OCI-LY7 (cell line): ENCODE measurements around the gene AKT3. TPM values are rescaled to one million over a fixed set of nuclear protein-coding genes. Genes with fewer than 3 reads are reported as not detected.

Source experiments
- BruUV-seq: library from RNA; stranded (reverse); fragments of 400-500 nt; replicated peaks from 2 replicates; lab custom pipeline; 2021; lab: Mats Ljungman, UMichigan
- CTCF ChIA-PET: fragments of 300-600 bp; sonication (Branson Sonifier 250); formaldehyde crosslinking; loops from one replicate; lab custom pipeline; 2022; ENCODE audit warnings: antibody characterized with exemption; ENCODE audit not compliant: unreplicated experiment; lab: Charles Lee
- POLR2A ChIA-PET: fragments of 300-600 bp; sonication (Branson Sonifier 250); formaldehyde crosslinking; loops from one replicate; lab custom pipeline; 2022; ENCODE audit warnings: antibody characterized with exemption; lab: Charles Lee
- DNase-seq: peaks from one replicate; pipeline ENCODE4 v3.0.0-alpha.2; 2015; ENCODE audit warnings: low spot score
- H2AFZ ChIP-seq: fragments of 200-600 bp; sonication (generic), shearing (Covaris generic); 2 replicates; pipeline ENCODE4 v1.6.1; 2014; ENCODE audit warnings: mild to moderate bottlenecking, antibody characterized with exemption, low read length, moderate library complexity
- H3K27ac ChIP-seq: fragments of 200-600 bp; sonication (generic); 2 replicates; pipeline ENCODE4 v1.5.1; 2014; ENCODE audit warnings: mixed run types, low read depth, mild to moderate bottlenecking, moderate library complexity, low read length, inconsistent platforms; ENCODE audit not compliant: poor library complexity, severe bottlenecking
- H3K36me3 ChIP-seq: fragments of 200-600 bp; sonication (generic); 2 replicates; pipeline ENCODE4 v1.6.1; 2014; ENCODE audit warnings: mild to moderate bottlenecking, antibody characterized with exemption, low read length, moderate library complexity, mixed read lengths; ENCODE audit not compliant: insufficient read depth
- H3K4me1 ChIP-seq: fragments of 200-600 bp; sonication (generic); 2 replicates; pipeline ENCODE4 v1.5.1; 2014; ENCODE audit warnings: mild to moderate bottlenecking, low read length; ENCODE audit not compliant: insufficient read depth, poor library complexity, severe bottlenecking
- H3K4me2 ChIP-seq: fragments of 200-600 bp; sonication (generic); 2 replicates; pipeline ENCODE4 v1.6.1; 2014; ENCODE audit warnings: mild to moderate bottlenecking, low read length
- H3K4me3 ChIP-seq: fragments of 200-600 bp; sonication (generic); 2 replicates; pipeline ENCODE4 v1.5.1; 2014; ENCODE audit warnings: mild to moderate bottlenecking, low read depth, low read length; ENCODE audit not compliant: poor library complexity, severe bottlenecking
- H3K79me2 ChIP-seq: fragments of 200-600 bp; sonication (generic); 2 replicates; pipeline ENCODE4 v1.6.1; 2016; ENCODE audit warnings: low read depth, mild to moderate bottlenecking, low read length, moderate library complexity, mixed read lengths; ENCODE audit not compliant: insufficient read depth
- H3K9me2 ChIP-seq: fragments of 200-600 bp; sonication (generic); 2 replicates; pipeline ENCODE4 v1.6.1; 2016; ENCODE audit warnings: mild to moderate bottlenecking, low read length, mixed read lengths; ENCODE audit not compliant: insufficient read depth
- H3K9me3 ChIP-seq: fragments of 200-600 bp; sonication (generic); 2 replicates; pipeline ENCODE4 v1.6.1; 2014; ENCODE audit warnings: mild to moderate bottlenecking, mixed run types, low read length, mixed read lengths
- H4K20me1 ChIP-seq: fragments of 200-600 bp; sonication (generic); 2 replicates; pipeline ENCODE4 v1.6.1; 2014; ENCODE audit warnings: mild to moderate bottlenecking, antibody characterized with exemption, low read length, moderate library complexity, mixed read lengths; ENCODE audit not compliant: insufficient read depth
- EZH2phosphoT487 ChIP-seq: fragments of 200-600 bp; sonication (generic); IDR thresholded peaks from 2 replicates; pipeline ENCODE4 v1.6.1; 2018; ENCODE audit warnings: low read depth, borderline replicate concordance, mild to moderate bottlenecking, mixed run types, antibody characterized with exemption, low read length, moderate library complexity, mixed read lengths
- intact Hi-C: fragments of 100-400 bp; cut with micrococcal nuclease; formaldehyde crosslinking; loops from one replicate; pipeline ENCODE4 v1.10.0; 2022; ENCODE audit not compliant: unreplicated experiment
- total RNA-seq, 2 experiments: library from RNA; depleted of rRNA in 1 of 2; stranded (reverse); fragments of >200 nt in 1 of 2; shearing (Covaris generic) in 1 of 2; gene quantifications; 2 replicates each; pipeline ENCODE4 v1.2.3, GENCODE V29; 2014 to 2022
- TF ChIP-seq, protein P1 (sequence below): fragments of 200-600 bp; sonication (generic); conservative IDR thresholded peaks from 2 replicates; pipeline ENCODE4 v1.5.1; 2014; ENCODE audit warnings: mild to moderate bottlenecking, antibody characterized with exemption, low read length, moderate library complexity, mixed read lengths

AKT3 gene
- total RNA-seq, 2 experiments from 2014 or later = 0.29 TPM; not detected in 1

DNA sequence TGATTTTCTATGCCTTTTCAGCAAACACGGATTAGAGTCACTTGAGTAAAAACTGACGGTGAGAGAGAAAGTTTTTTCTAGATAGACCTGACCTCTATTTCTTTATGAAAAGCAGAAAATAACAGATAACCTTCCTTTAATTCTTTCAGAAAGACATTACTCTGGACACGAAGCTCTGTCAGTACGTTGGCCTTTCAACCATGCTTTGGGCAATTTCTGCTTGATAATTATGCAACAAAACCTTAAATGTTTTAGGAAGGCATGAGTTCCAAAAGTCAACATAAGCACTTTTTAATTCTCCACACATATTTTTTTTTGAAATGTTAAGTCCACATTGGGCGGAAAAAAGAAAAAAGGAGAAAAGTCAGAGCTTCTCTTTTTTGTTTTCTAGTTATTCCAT lies 137.8 kb downstream of the AKT3 start:
- intact Hi-C loops = no loop called here
- TF ChIP-seq, protein P1, sequence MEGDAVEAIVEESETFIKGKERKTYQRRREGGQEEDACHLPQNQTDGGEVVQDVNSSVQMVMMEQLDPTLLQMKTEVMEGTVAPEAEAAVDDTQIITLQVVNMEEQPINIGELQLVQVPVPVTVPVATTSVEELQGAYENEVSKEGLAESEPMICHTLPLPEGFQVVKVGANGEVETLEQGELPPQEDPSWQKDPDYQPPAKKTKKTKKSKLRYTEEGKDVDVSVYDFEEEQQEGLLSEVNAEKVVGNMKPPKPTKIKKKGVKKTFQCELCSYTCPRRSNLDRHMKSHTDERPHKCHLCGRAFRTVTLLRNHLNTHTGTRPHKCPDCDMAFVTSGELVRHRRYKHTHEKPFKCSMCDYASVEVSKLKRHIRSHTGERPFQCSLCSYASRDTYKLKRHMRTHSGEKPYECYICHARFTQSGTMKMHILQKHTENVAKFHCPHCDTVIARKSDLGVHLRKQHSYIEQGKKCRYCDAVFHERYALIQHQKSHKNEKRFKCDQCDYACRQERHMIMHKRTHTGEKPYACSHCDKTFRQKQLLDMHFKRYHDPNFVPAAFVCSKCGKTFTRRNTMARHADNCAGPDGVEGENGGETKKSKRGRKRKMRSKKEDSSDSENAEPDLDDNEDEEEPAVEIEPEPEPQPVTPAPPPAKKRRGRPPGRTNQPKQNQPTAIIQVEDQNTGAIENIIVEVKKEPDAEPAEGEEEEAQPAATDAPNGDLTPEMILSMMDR = no peak
- TF ChIP-seq EZH2phosphoT487 = no peak
- BruUV-seq = no TSS peak
- no peaks in the 10 kb centered on the region for H3K79me2 ChIP-seq
- H3K4me3 ChIP-seq = no peak overlapping the region
- H3K9me3 ChIP-seq = no peaks in the 10 kb centered on the region
- H2AFZ ChIP-seq = no peak overlapping the region
- CTCF ChIA-PET = no interaction called here
- H3K27ac ChIP-seq = no peak overlapping the region
- H3K4me1 ChIP-seq = no peaks in the 10 kb centered on the region
- no peak overlapping the region for H3K4me2 ChIP-seq
- DNase-seq = no peak
- no peaks in the 10 kb centered on the region for H3K36me3 ChIP-seq
- H3K9me2 ChIP-seq = no peaks in the 10 kb centered on the region
- POLR2A ChIA-PET = interaction anchor here (1.4 to 1.6 kb wide), 2 partner anchors 10 to 18 kb away, joined by 4 read pairs; no protein-coding TSS in a partner anchor
- no peaks in the 10 kb centered on the region; the same call in 1 of the 2 replicates for H4K20me1 ChIP-seq

DNA sequence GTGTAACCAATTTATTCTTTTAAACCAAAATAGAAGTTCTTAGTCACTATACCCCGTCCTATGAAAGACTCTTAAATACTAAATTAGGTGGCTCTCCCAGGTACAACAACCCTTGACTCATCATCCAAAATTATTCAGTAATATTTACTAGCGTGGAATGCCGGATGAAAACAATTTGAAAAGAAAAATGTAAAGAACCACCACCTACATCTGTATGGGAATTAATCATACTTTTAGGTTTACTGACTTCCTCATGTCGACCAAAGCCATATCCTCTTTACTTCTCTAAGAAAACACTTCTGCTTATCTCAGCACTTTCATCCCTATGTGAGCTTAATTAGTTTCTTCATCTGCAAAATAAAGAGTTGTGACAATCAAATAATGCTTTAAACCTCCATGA lies 139.6 kb downstream of the AKT3 start:
- Histone ChIP-seq H3K79me2 (no peaks in the 10 kb centered on the region), H3K4me3 (no peak overlapping the region), H3K4me2 (no peak overlapping the region), H3K36me3 (no peaks in the 10 kb centered on the region), H3K4me1 (no peaks in the 10 kb centered on the region), H3K9me3 (no peaks in the 10 kb centered on the region), H3K9me2 (no peaks in the 10 kb centered on the region), H3K27ac (no peak overlapping the region), H2AFZ (no peak overlapping the region), H4K20me1 (no peaks in the 10 kb centered on the region; the same call in 1 of the 2 replicates)
- TF ChIP-seq EZH2phosphoT487 = no peak
- TF ChIP-seq, protein P1 = no peak
- intact Hi-C loops = no loop called here
- DNase-seq = no peak
- POLR2A ChIA-PET = interaction anchor here (1.2 kb wide), 1 partner anchor 35 kb away, joined by 3 read pairs; no protein-coding TSS in a partner anchor
- CTCF ChIA-PET = no interaction called here
- BruUV-seq = no TSS peak

DNA sequence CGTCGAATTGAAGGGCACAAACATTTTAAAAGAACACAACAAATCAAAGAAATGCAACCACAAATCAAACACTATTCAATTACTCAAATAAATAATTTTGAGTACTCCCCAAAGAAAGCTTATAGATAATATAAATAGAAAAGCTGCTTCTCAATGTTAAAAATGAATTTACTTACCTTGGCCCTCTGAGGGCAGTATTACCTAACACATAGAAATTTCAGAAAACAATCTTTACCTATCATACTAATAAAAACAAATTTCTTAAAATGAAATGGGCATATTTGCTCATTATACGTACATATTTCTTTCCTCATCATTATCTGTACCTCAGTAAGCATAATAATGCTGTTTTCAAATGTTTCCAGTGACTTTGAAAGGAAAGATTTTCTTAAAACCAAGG lies 141.8 kb downstream of the AKT3 start:
- H3K9me2 ChIP-seq = no peaks in the 10 kb centered on the region
- H3K4me2 ChIP-seq = no peak overlapping the region
- BruUV-seq = no TSS peak
- intact Hi-C loops = loop anchor here (1.0 to 2.0 kb wide), 2 partner anchors 41 to 565 kb away; no protein-coding TSS in a partner anchor
- CTCF ChIA-PET = no interaction called here
- POLR2A ChIA-PET = no interaction called here
- H3K79me2 ChIP-seq = no peaks in the 10 kb centered on the region
- H2AFZ ChIP-seq = no peak overlapping the region
- H3K36me3 ChIP-seq = no peaks in the 10 kb centered on the region
- no peak overlapping the region for H3K4me3 ChIP-seq
- DNase-seq = no peak
- no peaks in the 10 kb centered on the region for H3K9me3 ChIP-seq
- no peak for TF ChIP-seq EZH2phosphoT487
- TF ChIP-seq, protein P1 = peak; percentile 63
- no peaks in the 10 kb centered on the region for H3K4me1 ChIP-seq
- H3K27ac ChIP-seq = no peak overlapping the region
- no peaks in the 10 kb centered on the region for H4K20me1 ChIP-seq
